GM23248 (cell line): ENCODE measurements around the gene UCP2.

Experiments used
- EZH2 ChIP-seq: fragments of 200-600 bp; sonication (generic); IDR thresholded peaks from 2 replicates; pipeline ENCODE4 v1.6.1; 2018; ENCODE audit warnings: antibody characterized with exemption, mild to moderate bottlenecking; ENCODE audit not compliant: insufficient read depth, poor library complexity, severe bottlenecking
- EZH2phosphoT487 ChIP-seq: fragments of 200-600 bp; sonication (generic); IDR thresholded peaks from 2 replicates; pipeline ENCODE4 v1.6.1; 2018; ENCODE audit warnings: antibody characterized with exemption, moderate library complexity, mild to moderate bottlenecking, low read depth; ENCODE audit not compliant: insufficient read depth

DNA sequence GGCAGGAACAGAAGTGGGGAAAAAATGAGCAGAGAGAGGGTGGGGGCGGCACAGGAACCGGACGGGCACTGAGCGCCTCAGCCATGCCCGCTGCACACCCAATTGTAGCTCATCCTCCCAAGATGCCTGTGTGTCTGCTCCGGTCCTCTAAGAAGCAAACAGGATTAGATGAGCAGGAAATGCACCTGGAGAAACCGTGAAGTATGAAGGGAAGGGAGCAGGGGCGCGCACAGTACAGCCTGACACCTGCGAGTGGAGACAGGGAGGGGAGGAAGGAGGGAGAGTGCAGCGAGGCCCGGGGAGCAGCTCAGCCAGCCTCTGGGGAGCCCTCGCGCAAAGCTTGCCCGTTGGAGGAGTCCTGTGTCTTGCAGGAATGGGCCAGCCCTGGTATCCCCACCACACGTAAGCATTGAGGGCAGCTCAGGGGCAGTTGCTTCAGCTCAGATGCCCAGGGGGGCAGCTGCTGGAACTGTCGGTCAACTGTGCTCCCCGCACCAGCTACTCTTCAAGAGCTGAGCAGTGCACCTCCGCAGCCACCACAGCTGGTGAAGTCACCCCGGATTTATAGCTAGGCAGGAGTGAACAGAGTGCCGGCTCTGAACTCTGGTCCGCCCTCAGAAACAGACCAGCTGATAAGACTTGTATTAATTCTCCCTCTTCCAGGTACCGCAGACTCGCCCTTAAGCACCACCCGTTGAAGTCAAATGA is 24.8 kb downstream of the UCP2 start:
- TF ChIP-seq EZH2 (no peak), EZH2phosphoT487 (no peak)
